Esophagus squamous epithelium (tissue), 4 donors: Measurements from ENCODE around the gene CELF2.

Experiments
- POLR2A ChIP-seq, 4 donors: fragments of 450-650 bp; IDR thresholded peaks; one replicate each; pipeline ENCODE4 v1.6.1; 2017; ENCODE audit warnings: antibody characterized with exemption in 4 of 4, mild to moderate bottlenecking in 4 of 4, moderate library complexity in 3 of 4
- TF ChIP-seq, protein P1 (sequence below), 6 experiments: fragments of 450-650 bp in 4 of 6; fragments of 200-600 bp in 2 of 6; sonication (generic) in 2 of 6; IDR thresholded peaks; one replicate each; pipeline ENCODE4 v1.5.1; 2016 to 2019; ENCODE audit warnings: antibody characterized with exemption in 6 of 6, mild to moderate bottlenecking in 4 of 6, moderate library complexity in 4 of 6

DNA sequence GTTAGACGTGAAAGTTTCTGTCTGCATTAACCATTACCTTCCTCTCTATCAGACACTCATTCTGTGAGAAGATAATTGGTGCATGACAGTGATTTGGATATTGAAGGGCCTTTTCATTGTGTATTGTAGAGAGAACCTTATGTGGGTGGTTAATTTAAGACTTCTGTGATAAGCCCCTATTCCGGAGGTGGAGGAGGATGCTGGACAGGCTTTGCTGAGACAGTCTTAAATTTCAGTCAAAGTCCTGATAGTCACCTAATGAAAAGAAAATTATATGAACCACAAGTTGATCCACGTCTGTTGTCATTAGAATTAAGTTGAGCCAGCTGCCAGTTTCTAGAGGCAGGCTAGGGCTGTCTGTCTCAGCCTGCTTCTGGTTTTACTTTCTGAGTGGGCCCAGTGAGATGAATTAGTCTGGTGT lies 62.9 kb downstream of the CELF2 start:
- no peak for TF ChIP-seq POLR2A (IDR thresholded peaks at IDR 0.05)
- TF ChIP-seq, protein P1, sequence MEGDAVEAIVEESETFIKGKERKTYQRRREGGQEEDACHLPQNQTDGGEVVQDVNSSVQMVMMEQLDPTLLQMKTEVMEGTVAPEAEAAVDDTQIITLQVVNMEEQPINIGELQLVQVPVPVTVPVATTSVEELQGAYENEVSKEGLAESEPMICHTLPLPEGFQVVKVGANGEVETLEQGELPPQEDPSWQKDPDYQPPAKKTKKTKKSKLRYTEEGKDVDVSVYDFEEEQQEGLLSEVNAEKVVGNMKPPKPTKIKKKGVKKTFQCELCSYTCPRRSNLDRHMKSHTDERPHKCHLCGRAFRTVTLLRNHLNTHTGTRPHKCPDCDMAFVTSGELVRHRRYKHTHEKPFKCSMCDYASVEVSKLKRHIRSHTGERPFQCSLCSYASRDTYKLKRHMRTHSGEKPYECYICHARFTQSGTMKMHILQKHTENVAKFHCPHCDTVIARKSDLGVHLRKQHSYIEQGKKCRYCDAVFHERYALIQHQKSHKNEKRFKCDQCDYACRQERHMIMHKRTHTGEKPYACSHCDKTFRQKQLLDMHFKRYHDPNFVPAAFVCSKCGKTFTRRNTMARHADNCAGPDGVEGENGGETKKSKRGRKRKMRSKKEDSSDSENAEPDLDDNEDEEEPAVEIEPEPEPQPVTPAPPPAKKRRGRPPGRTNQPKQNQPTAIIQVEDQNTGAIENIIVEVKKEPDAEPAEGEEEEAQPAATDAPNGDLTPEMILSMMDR (IDR thresholded peaks at IDR 0.05), result no peak
